ENCODE measurements around the gene USB1. TPM values are rescaled to one million over a fixed set of nuclear protein-coding genes. Genes with fewer than 3 reads are reported as not detected.

The USB1 gene
- total RNA-seq, 1 experiment from 2014 or later = 91.2 TPM

DNA sequence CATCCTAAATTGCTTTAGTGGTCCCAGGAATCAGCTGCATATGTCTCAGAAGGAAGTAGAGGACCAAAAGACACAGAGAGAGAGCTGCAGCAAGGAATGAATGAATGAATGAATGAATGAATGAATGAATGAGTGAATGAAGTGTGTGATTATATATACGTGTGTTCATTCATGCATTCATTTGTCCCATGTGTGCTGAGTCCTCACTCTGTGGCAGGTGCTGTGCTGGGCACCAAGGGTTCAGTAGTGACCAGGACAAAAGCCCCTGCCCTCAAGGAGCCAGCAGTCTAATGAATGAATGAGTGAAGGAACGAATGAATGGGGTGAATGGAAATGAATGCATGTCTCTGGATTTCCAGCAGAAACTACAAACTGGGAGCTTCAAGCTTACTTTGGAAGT, 39.7 kb upstream of the USB1 start:
- intact Hi-C loops (cut with micrococcal nuclease; ENCODE audit: unreplicated experiment) = no loop called here
- Histone ChIP-seq H3K4me1 (no peaks in the 10 kb centered on the region), H3K36me3 (ENCODE audit: control insufficient read depth, insufficient read depth, low read length) (no peaks in the 10 kb centered on the region), H3K27me3 (replicated peaks; ENCODE audit: control insufficient read depth, insufficient read depth, low read length) (no peaks in the 10 kb centered on the region), H3K9me3 (no peaks in the 10 kb centered on the region), H3K4me3 (ENCODE audit: low read depth, low read length) (no peak overlapping the region)
- Mint-ChIP-seq H3K27ac (ENCODE audit: unreplicated experiment) (no peak overlapping the region), H3K36me3 (ENCODE audit: insufficient read depth, unreplicated experiment) (no peaks in the 10 kb centered on the region), H3K4me3 (ENCODE audit: unreplicated experiment) (no peak overlapping the region), H3K4me1 (ENCODE audit: low read depth, unreplicated experiment) (peaks cover 17% of the 10 kb centered on the region), H3K27me3 (ENCODE audit: insufficient read depth, unreplicated experiment) (no peaks in the 10 kb centered on the region), H3K9me3 (ENCODE audit: unreplicated experiment) (no peaks in the 10 kb centered on the region)
- TF ChIP-seq, protein P1, sequence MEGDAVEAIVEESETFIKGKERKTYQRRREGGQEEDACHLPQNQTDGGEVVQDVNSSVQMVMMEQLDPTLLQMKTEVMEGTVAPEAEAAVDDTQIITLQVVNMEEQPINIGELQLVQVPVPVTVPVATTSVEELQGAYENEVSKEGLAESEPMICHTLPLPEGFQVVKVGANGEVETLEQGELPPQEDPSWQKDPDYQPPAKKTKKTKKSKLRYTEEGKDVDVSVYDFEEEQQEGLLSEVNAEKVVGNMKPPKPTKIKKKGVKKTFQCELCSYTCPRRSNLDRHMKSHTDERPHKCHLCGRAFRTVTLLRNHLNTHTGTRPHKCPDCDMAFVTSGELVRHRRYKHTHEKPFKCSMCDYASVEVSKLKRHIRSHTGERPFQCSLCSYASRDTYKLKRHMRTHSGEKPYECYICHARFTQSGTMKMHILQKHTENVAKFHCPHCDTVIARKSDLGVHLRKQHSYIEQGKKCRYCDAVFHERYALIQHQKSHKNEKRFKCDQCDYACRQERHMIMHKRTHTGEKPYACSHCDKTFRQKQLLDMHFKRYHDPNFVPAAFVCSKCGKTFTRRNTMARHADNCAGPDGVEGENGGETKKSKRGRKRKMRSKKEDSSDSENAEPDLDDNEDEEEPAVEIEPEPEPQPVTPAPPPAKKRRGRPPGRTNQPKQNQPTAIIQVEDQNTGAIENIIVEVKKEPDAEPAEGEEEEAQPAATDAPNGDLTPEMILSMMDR (IDR thresholded peaks at IDR 0.05; ENCODE audit: insufficient read depth in 1 of 2, low read depth in 1 of 2, low read length in 1 of 2, severe bottlenecking in 1 of 2, unreplicated experiment in 1 of 2) = no peak
- no peak for DNase-seq
- ChIA-PET POLR2A (no interaction called here), CTCF (no interaction called here)
- BruUV-seq (replicated peaks) = no TSS peak

DNA sequence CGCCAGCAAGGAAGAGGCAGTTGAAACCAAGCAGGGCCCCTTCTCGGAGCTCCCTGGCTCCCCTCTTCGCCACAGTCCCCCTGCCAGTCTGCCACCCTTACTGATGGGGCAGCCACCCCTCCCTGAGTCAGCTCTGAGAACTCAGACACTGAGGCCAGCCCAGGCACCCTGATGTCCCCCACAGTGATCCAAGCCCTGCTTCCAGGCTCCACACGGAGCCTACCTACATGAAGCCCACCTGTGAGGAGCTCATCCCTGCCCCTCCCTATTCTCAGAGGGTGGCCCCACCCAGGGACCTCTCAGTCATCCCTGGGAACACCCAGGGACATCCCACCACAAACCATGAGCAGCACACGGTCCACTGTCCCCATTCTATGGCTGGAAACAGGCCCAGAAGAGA, 39.2 kb upstream of the USB1 start:
- Histone ChIP-seq H3K4me3 (ENCODE audit: low read depth, low read length) (no peak overlapping the region), H3K36me3 (ENCODE audit: control insufficient read depth, insufficient read depth, low read length) (no peaks in the 10 kb centered on the region), H3K4me1 (no peaks in the 10 kb centered on the region), H3K9me3 (no peaks in the 10 kb centered on the region), H3K27me3 (replicated peaks; ENCODE audit: control insufficient read depth, insufficient read depth, low read length) (no peaks in the 10 kb centered on the region)
- no TSS peak for BruUV-seq (replicated peaks)
- no peaks in the 10 kb centered on the region for H3K27me3 Mint-ChIP-seq (ENCODE audit: insufficient read depth, unreplicated experiment)
- H3K4me1 Mint-ChIP-seq (ENCODE audit: low read depth, unreplicated experiment) = peaks cover 17% of the 10 kb centered on the region
- ChIA-PET CTCF (no interaction called here), POLR2A (no interaction called here)
- intact Hi-C loops (cut with micrococcal nuclease; ENCODE audit: unreplicated experiment) = no loop called here
- no peaks in the 10 kb centered on the region for H3K36me3 Mint-ChIP-seq (ENCODE audit: insufficient read depth, unreplicated experiment)
- H3K9me3 Mint-ChIP-seq (ENCODE audit: unreplicated experiment) = no peaks in the 10 kb centered on the region
- no peak for DNase-seq
- H3K4me3 Mint-ChIP-seq (ENCODE audit: unreplicated experiment) = no peak overlapping the region
- TF ChIP-seq, protein P1 (IDR thresholded peaks at IDR 0.05; ENCODE audit: insufficient read depth in 1 of 2, low read depth in 1 of 2, low read length in 1 of 2, severe bottlenecking in 1 of 2, unreplicated experiment in 1 of 2) = no peak
- no peak overlapping the region for H3K27ac Mint-ChIP-seq (ENCODE audit: unreplicated experiment)

- intact Hi-C loops (cut with micrococcal nuclease; ENCODE audit: unreplicated experiment) = no loop called here
- no TSS peak for BruUV-seq (replicated peaks)
- Mint-ChIP-seq H3K27me3 (ENCODE audit: insufficient read depth, unreplicated experiment) (no peaks in the 10 kb centered on the region), H3K36me3 (ENCODE audit: insufficient read depth, unreplicated experiment) (no peaks in the 10 kb centered on the region), H3K27ac (ENCODE audit: unreplicated experiment) (no peak overlapping the region), H3K9me3 (ENCODE audit: unreplicated experiment) (no peaks in the 10 kb centered on the region), H3K4me1 (ENCODE audit: low read depth, unreplicated experiment) (peaks cover 15% of the 10 kb centered on the region), H3K4me3 (ENCODE audit: unreplicated experiment) (no peak overlapping the region)
- Histone ChIP-seq H3K36me3 (ENCODE audit: control insufficient read depth, insufficient read depth, low read length) (no peaks in the 10 kb centered on the region), H3K4me1 (no peaks in the 10 kb centered on the region), H3K27me3 (replicated peaks; ENCODE audit: control insufficient read depth, insufficient read depth, low read length) (no peaks in the 10 kb centered on the region), H3K4me3 (ENCODE audit: low read depth, low read length) (no peak overlapping the region), H3K9me3 (no peaks in the 10 kb centered on the region)
- TF ChIP-seq, protein P1 (IDR thresholded peaks at IDR 0.05; ENCODE audit: insufficient read depth in 1 of 2, low read depth in 1 of 2, low read length in 1 of 2, severe bottlenecking in 1 of 2, unreplicated experiment in 1 of 2) = no peak
- ChIA-PET CTCF (no interaction called here), POLR2A (no interaction called here)
- DNase-seq = no peak
Measured at GRCh38 chr16:57962756-57963155, 38.5 kb upstream of the USB1 start.

Data from Caco-2 (cell line).